Activated CD8-positive, alpha-beta memory T cell treated with anti-CD3 and anti-CD28 coated beads for 36 hours (primary cell): ENCODE data around the gene GALNS. TPM values are rescaled to one million over a fixed set of nuclear protein-coding genes. Genes with fewer than 3 reads are reported as not detected.

Experiments used
- total RNA-seq, 2 experiments: library from RNA; stranded (reverse); gene quantifications; one replicate each; pipeline ENCODE4 v1.2.3, GENCODE V29; 2021

The GALNS gene
- total RNA-seq, 2 experiments from 2014 or later = 18.3 to 19.0 TPM

Other genes starting within 250 kb of the GALNS start
- not detected for gene IL17C, start 218.4 kb downstream of the GALNS start, total RNA-seq
- gene CYBA, start 205.9 kb downstream of the GALNS start, total RNA-seq = 100 to 1,000 TPM; 227 to 229 TPM
- gene MVD, start 193.9 kb downstream of the GALNS start, total RNA-seq = 10 to 100 TPM; 66.5 to 68.5 TPM
- 1 to 10 TPM; 2.3 TPM for gene SNAI3, start 170.4 kb downstream of the GALNS start, total RNA-seq
- gene RNF166, start 150.5 kb downstream of the GALNS start, total RNA-seq = 10 to 100 TPM; 48.8 to 52.6 TPM
- 10 to 100 TPM; 66.6 to 66.8 TPM for gene CTU2, start 150.4 kb downstream of the GALNS start, total RNA-seq
- 100 to 1,000 TPM; 217 to 219 TPM for gene PIEZO1, start 71.7 kb downstream of the GALNS start, total RNA-seq
- 100 to 1,000 TPM; 110 to 119 TPM for gene CDT1, start 53.2 kb downstream of the GALNS start, total RNA-seq
- 100 to 1,000 TPM; 325 to 330 TPM for gene APRT, start 45.0 kb downstream of the GALNS start, total RNA-seq
- gene TRAPPC2L, start 180 bp upstream of the GALNS start, total RNA-seq = 100 to 1,000 TPM in 1 of 2 experiments, 10 to 100 TPM in 1; 97.2 to 103 TPM
- gene PABPN1L, start 9.7 kb upstream of the GALNS start, total RNA-seq = not detected
- not detected for gene CBFA2T3, start 120.3 kb upstream of the GALNS start, total RNA-seq
- 10 to 100 TPM; 36.5 to 39.2 TPM for gene ACSF3, start 236.9 kb upstream of the GALNS start, total RNA-seq